ENCODE results near the gene VILL.
"Not testable (repeated sequence)": the region's sequence is repeated elsewhere in the genome, so short reads cannot be mapped to it uniquely, and the experiment has no call there.

Gene VILL

DNA sequence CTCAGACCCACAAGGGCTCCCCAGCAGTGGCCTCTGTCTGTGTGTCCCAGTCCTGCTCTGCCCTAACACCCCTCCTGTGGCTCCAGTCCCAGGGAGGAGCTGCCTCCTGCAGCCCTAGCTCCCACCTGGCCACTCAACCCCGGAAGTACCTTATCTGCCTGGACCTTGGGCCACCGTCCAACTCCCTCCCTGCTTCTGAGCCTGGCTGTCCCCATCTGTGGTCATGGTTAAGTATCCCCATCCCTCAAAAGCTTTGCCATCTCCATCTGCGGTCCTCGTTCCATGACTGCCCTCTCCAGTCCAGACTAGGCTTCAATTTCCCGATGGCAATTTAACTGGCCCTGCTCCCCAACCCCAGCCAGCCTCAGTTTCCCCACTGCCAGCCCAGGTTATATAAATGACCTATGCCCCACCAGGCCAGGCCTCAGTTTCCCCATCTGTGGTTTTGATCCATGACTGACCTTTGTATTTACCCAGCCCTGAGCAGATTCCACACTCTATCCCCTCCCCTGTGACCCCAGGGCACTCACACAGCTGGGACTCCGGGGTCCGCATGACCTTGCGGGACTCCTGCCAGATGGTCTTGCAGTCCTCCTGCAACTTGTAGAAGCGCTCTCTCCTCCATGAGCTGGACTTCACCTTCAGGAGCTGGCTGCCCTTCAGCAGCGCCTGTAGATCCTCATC is 29.2 kb downstream of the VILL start:
- FAIRE-seq, result no peak

DNA sequence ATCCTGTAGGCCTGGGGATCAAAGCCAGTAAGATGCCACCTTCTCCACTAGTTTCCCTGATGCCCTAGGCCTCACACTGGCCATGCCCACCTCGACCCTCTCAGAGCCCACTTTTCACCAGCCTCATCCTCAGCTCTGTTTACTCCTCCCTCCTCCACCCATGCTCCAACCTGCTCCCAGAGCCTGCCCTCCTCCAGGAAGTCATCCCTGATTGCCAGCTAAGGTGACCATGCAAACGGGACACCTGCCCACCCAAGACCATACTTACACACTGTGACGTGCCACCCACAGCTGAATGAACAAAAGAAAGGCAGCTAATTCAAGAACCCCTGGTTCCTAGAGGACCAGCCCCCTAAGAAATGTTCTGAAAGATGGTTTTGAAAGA is 29.7 kb downstream of the VILL start:
- no peak for FAIRE-seq

DNA sequence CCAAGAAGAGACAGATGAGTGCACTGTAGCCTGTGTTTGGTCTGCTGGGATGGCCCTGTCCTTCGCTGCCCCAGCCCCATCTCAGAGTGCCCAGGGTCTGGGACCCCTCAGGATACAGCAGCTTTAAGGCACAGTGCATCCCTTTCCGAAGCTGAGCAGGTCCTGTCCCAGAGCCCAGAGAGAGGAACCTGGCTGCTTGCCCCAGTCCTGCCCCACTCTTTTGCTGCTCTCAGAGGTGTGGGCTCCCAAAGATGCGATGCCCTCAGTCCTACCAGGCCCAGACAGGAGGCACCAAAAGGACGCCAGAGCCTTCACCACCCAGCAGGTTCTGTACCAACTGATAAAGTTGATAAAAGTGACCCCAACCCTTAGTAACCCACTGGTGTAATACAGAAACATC is 30.6 kb downstream of the VILL start:
- FAIRE-seq, result no peak

DNA sequence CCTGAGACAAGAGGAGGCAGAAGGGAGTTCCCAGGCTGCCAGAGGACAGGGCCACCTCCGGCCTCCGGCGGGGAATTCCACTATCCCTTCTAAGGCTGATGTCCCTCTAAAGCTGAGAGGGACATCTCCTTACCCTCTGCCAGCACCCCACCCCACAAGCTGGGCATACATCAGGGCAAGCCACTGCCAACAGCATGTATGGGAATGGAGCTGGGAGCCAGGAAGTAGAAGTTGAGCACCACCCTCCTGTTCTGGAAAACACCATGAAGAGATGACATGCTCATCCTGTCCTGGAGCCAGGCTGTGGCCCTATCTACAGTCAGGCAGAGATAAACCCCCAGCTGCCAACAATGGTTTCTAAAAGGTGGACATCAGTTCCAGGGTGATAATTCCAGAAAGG is 31.7 kb downstream of the VILL start:
- no peak for FAIRE-seq

DNA sequence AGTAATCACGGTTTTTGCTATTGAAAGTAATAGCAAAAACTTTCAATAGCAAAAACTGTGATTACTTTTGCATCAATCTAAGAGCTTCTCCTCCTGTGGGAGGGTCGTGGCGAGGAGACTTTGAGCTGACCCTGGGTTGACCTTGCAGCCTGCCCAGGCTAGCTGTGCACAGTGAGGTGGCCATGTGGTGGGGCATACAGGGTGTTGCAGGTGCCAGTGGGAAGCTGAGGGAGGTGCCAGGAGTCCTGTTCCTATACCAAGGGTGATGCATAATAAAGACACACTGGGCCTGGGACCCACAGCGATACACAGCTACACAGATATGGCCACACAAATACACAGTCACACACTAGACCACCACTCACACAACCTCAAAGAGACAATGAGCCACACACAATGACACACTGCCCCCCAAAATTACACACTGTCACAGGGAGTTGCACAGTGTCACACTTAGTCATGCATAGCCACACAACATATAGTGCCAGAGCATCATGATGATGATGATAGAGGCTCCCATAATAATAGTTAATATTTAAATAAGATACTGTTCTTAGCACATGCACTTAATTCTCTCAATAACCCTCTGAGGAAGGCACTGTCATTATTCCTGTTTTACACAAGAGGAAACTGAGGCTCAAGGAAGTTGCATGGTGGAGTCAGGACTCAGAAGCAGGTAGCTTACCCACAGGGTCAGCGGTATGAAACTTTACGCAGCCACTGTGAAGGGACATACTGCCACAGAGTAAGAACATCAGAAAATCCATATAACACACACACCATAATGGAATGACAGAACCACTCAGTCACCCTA is 32.5 kb downstream of the VILL start:
- FAIRE-seq, result no peak

DNA sequence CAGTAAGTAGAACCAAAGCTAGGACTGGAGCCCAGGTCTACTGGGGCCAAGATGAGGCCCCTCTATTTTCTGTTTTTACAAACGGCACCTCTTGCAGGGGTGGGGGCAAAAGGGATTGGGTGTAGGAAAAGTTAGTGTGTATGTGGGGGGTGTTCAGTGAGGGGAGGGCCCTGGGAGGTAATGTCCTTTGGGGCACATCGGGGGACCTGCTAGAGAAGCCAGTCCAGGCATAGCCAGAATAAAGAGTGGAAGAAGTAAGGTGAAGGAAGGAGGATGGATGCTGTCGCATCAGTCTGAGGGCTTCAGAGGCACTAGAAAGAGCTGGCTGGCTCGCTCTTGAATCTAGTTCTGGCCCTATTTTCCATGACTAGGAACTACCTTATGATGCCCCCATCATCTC is 36.3 kb downstream of the VILL start:
- no peak for FAIRE-seq

DNA sequence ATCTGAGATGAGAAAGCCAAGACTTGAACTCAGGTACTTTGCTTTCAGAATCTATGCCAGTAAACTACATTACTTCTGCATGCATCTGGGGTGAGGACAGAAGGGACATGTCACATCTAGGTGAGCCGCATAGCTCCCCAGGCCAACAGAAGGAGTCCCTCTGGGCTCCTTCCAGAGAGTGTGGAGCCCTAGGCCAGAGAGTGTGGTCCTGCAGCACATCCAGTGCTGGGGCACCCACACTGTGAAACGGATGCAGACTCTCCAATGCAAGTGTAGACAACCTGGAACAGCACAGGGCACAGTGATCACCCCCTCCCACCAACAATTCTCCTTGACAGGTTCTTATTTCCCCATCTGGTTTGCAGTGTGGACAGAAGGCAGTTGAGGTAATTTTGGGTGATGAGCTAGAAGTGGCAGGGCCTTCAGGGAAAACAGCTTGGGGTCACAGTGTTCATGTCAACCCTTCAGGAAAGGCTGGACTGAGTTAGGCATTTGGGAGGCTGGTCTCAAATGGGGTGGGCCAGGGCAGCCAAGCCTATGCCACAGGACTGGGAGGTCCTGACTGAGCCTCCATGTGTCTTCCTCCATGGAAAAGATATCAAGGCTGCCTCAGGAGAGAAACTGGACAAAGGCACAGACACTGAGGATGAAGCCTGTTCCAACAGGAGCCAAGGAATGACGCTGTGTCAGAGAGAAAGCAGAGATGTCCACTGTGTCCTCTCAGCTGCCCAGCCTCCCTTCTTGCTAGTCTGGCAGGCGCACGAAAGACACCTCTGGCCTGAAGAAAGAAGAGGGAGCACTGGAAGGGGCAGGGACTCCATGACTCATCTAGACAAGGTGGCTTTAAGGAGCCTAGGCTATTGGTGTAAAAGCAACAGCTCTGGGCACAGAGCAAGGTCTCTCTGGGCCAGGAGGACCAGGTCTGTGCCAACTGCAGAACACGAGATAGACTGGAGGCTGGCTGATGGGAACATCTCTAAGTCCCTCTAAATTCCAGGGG is 37.2 kb downstream of the VILL start:
- no peak for FAIRE-seq

DNA sequence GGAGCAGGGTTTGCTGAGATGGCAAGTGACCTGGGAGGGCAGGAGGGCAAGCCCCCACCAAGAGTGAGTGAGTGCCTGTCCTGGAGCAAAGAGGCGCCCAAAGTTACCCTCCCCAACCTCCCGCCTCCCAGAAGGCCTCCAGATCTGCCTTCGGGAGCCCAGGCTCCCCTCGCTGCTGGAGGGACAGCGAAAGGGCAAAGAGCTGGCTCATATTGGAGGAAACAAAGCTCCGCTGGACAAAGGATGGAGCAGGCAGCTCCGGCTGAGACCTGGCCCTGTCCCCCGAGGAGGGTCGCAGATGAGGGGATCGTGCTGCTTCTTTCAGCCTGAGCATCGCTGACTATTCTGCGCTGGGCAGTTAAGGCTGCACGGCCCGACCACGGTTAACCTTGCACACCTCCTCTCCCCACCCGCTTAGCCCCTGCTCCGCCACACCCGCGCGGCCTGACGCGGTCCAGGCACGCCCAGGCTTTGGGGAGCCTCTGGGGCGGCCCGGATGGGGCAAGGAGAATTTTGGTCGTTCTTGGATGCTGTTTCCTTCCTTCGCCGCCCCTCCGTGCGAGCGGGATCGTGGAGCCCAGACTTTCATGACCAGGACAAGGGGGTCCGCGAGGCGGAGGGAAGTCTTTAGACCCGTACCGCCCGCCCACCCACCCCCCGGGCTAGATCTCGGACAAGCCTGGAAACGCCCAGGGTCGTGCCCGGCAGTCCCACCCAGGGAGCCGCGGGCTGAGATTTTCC is 38.2 kb downstream of the VILL start:
- FAIRE-seq, result no peak

DNA sequence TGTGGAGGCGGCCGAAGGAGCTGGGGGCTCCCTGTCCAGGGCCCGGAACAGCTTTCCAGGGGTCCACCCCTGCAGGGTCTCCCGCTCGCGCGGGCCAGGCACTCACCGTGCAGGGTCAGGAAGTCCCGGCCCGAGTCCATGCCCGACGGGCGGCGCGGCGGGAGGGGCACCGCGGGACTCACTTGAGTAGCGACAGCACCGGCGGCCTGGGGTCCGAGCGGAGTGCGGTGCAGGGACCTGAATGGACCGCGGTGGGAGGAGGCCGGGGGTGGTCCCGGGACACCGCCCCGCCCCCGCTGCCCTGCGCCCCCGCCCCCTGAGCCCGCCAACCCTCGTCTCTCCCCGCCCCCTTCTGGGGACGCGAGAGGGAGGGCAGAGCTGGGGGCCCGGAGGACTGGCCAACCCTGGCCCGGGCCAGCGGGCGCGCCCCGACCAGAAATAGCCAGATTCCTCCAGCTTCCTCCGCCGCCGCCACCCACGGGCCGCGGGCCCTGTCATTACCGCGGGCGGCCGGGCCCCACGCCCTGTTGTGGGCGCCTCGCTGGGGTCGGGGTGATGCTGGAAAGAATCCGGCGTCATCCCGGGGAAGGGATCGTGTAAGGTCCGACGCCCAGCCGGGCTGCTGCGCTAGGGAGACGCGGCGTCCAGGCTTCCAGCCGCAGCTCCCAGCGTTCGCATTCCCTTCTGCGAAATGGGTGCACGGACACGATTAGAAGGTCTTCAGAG is 39.0 kb downstream of the VILL start, which contains the start of gene PLCD1:
Gene PLCD1, minus strand, starts transcription at position 243 of the 726 bp plus-strand sequence. Its CDS starts 103 bp downstream, at position 140.
- FAIRE-seq, result no peak

DNA sequence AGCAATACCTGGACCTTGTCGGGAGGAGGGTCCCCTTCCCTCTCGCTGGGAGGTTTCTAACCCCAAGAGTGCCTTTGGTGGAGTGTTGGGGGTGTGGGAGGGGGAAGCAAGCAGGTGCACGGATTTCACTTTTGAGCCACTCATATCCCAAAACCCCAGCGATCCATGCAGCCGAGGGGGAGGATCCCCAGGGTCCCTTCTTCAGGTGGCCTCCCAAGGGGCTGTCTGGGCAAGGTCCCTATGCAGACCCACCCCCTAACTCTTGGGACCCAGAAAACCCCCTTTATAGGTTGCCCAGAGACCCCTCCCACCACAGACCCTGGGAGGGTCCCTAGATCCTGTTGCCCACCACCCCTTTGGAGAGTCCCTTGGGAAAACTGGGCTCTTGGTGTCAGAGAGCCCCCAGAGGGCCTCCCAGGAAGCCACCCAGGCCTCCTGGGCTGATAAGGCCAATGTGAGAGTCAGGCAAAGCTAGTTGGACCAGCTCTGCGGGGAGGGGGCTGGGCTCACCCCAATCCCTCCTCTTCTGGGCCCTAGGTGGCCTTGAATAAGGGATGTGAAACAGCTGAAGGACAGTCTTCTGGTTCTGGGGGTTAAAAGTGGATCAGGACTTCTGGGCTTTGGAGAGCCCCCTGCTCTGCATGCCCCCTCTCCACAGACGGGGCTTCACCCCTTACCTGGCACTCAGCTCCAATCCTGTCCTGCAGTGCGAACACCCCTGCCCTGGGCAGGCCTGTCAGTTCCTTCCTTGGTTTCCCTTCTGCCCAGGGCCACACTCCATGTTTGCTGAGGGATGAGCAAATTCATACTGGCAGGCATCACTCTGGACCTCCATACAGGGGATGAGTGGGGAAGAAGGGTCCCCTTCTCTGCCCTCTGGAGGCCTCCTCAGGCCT is 39.8 kb downstream of the VILL start:
- no peak for FAIRE-seq

DNA sequence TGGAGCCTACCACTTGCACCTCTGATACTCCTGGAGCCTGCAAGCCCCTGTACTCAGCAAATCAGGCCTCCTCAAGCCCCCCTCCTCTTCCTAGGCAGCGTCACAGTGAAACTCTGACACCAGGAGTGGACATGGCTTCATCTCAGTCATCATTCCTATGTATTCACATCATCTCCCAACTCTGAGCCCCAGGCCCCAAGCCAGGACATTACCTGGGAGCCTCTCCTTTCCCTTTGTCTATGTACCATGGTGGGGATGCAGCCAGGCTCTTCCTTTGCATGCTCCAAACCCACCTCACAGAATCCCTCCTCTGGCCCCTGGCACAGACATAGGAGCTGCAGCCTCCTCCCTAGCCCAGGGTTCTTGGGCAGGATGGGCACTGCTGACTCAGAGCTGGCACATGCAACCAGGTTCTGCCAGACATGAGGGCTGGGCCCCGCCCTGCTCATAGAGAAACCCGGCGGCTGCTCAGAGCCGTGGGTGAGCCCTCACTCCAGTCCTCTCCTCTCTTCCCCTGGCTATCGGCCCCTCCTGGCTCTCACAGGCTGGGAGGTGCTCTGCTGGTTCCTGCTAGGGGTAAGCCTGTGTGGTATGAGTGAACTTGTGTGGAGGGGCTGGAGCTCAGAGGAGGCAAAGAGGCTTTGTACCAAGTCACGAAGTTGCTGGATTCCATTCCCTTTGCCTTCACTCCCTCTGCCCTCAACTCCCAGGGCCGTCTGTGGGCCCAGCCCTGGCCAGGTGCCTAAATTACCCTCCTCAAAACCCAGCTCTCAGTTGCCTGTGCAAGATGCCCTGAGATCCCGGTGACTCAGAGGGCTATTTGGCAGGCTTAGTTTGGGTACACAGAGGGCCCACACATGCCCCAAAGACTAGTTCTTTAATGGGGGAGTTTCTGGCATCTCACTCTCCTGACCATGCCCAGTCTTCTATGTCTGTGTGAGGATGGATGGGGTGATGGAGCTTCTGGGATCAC is 40.7 kb downstream of the VILL start:
- no peak for FAIRE-seq

DNA sequence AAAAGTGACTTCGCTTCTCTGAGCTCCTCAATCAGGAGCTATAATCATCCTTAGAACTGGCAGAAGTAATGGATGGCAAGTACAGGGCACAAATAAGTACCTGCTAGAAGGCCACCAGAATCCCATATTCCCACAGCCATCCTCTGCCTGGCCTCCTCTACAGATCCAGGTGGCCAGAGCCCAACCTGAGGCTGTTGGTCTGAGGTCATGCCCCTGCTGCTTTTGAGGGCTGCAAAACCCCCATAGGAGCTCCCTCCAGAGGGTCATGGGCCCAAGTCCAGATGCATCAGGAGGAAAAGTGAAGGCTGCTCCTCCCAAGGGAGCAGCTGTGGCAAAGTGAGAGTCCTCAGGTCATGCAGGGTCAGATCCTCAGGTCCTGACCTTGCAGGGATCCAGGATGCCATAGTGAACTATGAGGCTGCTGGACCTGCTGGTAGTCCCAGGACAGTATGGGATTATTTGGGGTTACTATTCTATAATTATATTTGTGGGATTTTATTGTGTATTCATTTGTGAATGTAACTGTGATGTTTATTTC is 41.8 kb downstream of the VILL start:
- no peak for FAIRE-seq

DNA sequence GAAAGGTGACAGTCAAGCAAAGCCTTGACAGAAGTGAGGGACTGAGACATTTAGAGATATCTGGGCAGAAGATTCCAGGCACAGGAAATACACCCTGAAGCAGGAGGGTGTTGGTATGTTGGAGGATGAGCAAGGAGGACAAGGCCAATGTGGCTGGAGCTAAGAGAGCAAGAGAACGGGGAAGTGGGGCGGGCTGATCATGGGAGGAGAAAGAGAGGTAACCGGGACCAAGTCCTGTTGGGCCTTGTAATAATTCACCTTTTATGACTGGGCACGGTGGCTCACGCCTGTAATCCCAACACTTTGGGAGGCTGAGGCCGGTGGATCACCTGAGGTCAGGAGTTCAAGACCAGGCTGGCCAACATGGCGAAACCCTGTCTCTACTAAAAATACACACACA is 43.0 kb downstream of the VILL start:
- not testable (repeated sequence) for FAIRE-seq

DNA sequence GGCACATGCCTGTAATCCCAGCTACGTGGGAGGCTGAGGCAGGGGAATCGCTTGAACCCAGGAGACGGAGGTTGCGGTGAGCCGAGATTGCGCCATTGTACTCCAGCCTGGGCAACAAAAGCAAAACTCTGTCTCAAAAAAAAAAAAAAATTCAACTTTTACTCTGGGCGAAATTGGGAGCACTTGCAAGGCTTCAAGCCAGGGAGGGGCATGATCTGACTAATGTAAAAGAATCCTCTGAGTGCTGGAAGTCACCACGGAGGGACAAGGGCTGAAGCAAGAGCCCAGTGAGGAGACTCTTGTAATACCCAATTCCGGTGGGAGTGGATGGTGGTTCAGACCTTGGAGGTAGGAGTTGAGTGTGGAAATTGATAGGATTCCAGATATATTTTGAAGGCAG is 43.7 kb downstream of the VILL start:
- FAIRE-seq, result not testable (repeated sequence)

DNA sequence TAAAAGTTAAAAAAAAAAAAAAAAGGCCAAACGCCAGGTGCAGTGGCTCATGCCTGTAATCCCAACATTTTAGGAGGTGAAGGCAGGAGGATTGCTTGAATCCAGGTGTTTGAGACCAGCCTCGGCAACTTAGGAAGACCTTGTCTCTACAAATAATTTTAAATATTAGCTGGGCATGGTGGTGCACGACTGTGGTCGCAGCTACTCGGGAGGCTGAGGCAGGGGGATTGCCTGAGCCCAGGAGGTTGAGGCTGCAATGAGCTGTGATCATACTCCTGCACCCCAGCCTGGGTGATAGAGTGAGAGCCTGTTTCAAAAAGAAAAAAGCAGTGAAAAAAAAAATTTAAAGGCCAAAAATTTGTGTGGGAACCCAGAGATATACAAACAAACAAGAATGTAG is 45.7 kb downstream of the VILL start:
- no peak for FAIRE-seq

DNA sequence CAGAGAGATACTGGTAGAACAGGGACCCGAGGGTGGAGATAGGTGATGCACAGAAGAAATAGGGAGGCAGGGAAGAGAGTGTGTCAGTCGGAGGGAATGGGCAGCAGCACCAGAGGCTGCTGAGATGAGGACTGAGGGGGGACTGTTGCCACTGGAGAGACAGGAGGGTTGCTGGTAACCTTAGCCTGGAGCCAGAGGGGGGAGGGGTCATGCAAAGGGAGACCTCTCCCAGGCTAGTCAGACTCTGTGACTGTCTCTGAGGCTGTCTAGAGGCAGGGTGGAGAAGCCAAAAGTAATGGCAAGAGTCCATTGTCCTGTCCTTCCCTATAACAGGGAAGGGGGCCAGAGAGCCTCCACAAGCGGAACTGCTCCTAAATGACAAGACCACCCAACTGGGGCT is 46.3 kb downstream of the VILL start:
- no peak for FAIRE-seq

DNA sequence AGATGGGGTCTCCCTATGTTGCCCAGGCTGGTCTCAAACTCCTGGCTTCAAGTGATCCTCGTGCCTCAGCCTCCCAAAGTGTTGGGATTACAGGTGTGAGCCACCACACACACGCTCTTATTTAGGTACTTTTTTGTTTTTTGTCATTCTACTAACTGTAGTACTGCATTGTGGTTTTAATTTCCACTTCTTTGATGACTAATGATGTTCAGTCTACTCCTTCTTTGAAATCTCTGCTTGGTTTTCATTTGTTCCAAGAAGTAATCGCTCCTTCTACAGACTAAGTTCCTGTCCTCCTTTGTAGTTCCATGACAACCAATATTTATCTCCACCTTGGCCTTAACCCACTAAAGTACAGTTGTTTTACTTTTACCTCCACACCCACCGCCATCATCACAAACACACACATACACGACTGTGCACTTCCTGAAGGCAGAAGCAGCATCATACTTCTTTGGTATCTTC is 47.9 kb downstream of the VILL start:
- FAIRE-seq, result no peak

DNA sequence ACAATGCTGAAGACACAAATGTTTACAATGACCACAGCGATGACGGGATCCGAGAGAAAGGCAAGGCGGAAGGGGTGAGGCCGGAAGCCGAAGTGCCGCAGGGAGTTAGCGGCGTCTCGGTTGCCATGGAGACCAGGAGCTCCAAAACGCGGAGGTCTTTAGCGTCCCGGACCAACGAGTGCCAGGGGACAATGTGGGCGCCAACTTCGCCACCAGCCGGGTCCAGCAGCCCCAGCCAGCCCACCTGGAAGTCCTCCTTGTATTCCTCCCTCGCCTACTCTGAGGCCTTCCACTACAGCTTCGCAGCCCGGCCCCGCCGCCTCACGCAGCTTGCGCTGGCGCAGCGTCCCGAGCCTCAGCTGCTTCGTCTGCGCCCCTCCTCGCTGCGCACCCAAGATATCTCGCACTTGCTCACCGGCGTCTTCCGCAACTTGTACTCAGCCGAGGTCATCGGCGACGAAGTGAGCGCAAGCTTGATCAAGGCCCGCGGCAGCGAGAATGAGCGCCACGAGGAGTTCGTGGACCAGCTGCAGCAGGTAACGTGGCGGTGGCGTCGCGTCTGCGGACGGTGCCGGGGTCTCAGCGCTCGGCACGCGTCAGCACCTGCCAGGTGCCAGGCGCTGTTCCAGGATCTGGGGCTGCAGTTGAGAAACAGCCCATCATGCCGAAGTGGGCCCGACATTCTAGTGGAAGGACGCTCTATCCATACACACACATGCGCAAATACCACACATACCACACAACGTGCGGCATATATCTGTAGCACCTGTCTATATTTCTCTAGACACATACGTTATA is 48.7 kb downstream of the VILL start, which contains the start of gene DLEC1:
Gene DLEC1, plus strand, starts transcription at position 108 of the 798 bp plus-strand sequence. Its CDS starts 18 bp downstream, at position 126.
- no peak for FAIRE-seq
